Bone marrow (tissue), 2 donors: ENCODE measurements around the gene DAPL1.

Source experiments
- DNase-seq, 2 donors: peaks; one replicate each; lab custom pipeline; 2025; lab: John Stamatoyannopoulos, UW

DAPL1 gene

GRCh38 chr2:158795195-158795924 is at the start of gene DAPL1:
Gene DAPL1 (plus strand): TSS chr2:158795317. CDS start chr2:158795373, 56 bp downstream.
- DNase-seq: no peak

GRCh38 chr2:158745866-158746382 is 49.2 kb upstream of the DAPL1 start:
- no peak for DNase-seq

DNA sequence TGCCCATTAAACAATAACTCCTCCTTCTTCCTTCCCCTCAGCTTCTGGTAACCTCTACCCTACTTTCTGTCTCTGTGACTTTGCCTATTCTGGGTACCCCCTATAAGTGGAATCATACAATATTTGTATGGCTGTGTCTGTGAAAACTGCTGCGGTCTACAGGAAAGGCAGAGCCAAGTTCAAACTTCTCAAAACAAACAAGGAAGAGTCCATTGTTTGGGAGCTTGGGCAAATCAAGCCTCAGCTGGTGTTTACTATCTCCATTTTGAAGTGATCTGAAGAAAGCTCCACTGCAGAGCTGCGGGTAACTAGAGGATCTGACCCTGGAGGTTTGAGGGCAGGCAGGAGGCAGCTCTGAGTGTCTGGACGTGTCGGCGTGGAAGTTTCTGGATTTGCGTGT is 48.6 kb upstream of the DAPL1 start:
- DNase-seq: no peak

GRCh38 chr2:158747281-158747680 is 47.8 kb upstream of the DAPL1 start:
- no peak for DNase-seq

- DNase-seq: no peak
These were observed 46.1 kb upstream of the DAPL1 start for GRCh38 chr2:158748926-158749590.

DNA sequence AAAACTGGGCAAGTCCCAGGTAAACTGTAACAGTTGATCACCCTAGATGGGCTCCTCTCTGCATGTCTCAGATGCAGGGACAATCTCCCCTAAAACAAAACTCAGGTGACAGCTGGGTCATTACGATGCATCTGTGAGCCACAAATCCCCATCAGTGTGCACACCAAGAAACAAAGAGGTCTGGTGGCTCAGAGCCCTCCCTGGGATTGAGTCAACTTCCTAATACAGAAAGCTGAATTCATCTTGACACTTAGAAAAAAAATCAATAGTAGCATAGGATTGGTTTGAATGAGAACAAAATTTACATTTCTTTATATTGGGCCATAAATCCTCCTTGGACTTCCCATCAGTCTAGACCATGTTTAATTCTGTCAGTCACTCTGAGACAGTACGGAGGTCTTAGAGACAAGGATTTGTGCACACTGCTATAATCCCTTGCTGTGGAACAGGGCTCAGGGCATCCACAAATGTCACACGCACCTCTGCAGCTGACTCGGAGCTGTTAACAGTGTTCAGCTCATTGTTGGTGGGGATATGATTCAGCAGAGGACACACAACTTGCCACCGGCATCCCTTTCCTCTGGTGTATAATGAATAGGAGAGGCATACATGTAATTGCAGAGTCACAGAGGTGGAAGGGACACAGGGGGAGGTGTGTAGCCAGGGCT is 44.5 kb upstream of the DAPL1 start:
- no peak for DNase-seq

DNA sequence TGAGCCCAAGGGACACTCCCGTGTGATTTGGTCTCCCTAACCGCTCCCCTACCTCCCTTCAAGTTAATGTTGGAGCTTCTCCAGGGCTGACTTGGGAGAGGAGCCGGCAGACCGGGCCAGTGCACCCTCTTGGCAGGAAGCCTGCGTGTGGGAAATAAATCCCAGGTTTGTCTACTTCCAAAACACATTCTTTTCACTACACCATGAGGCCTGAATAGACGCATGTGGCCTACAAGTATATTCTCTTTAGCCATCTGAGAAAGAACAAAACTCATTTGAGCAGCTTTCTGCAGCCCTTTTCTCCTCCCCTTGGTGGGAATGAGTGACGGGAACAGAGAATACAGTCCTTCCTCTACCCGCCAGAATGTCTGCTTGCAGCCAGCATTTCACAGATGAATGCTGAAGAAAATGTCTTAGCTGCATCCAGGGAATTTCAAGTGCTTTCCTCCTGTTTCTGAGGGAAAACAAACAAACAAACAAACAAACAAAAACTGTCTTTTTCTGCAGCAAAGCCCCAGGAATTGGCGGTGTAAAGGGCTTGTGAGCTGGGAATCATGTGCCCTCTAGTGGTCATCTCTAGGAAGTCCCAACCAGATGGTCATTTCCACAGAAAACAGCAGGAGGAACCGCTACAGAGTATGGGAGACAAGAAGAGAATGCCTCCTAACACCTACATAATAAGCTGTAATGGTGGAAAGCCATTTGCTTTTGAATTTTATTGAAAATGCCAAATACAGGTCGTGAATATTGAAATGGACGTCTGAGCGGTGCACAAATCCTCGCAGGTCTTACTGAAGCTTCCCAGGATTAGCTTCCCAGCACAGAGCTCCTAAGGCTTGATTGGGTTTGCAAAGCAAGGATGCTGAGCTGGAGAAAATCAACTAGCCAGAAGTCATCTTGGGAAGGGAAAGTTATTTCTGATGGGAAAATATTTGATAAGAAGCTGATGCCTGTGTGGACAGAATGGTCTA is 41.2 kb upstream of the DAPL1 start:
- DNase-seq: peak in 1 of 2 donors; percentile 16

- DNase-seq: no peak
These were observed 39.6 kb upstream of the DAPL1 start for GRCh38 chr2:158755310-158756087.

GRCh38 chr2:158756331-158756730 is 38.8 kb upstream of the DAPL1 start:
- DNase-seq: no peak

GRCh38 chr2:158756976-158757375 is 38.1 kb upstream of the DAPL1 start:
- no peak for DNase-seq

GRCh38 chr2:158760887-158761286 is 34.2 kb upstream of the DAPL1 start:
- DNase-seq: no peak

DNA sequence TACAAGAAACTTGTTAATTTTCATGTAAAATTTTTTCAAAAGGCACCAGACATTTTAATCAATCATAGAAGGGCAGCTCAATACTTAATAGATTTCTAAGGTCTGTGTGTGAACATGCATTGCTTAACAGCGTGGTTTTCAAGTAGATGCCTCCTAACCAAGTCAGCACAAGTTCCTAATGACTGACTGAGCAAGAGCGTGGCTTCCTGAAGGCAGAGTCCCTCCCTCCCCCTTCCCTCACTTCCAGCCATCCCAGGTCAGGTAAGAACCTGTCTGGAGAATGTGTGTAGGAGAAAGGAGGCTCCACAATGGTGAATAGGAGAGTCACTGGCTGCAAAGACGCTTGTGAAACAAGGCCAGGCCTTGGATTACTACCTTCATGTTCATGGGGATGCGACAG is 33.5 kb upstream of the DAPL1 start:
- DNase-seq: no peak

GRCh38 chr2:158762336-158762735 is 32.8 kb upstream of the DAPL1 start:
- DNase-seq: no peak

- no peak for DNase-seq
These were observed 28.6 kb upstream of the DAPL1 start for GRCh38 chr2:158766524-158766923.

DNA sequence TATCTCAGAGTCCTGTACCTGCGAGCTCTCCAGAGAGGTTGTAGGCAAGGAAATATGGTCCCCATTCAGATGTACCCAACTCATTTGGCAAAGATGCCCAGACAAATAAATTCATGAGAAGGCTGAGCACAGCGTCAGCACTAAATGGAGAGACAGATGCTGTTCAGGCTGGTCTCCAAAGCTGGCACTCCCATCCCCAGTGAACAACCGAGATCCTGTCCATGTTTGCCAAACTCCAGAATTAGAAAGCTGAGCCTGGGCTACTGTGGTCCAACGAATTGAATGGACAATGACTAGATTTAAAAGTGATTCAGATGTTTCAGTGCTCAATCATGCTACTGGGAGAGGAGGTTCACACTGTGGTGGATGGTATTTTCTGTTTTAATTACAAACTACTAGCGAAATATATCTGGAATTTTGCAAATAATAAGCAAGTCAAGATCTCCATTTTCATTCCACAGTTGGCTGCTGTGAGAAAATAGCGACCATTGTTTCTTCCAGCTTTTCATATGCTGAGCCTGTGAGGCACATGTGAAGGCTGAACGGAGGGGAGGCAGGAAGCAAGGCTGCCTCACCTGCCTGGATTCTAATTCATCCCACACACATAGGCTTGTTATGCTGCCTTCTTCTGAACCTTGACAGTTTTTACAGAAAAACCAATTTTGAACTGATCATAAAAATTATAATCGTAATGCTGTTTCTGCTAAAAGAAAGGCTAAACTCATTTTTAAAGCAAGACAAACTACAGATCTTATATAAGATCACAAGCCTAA is 22.6 kb upstream of the DAPL1 start:
- DNase-seq: no peak

GRCh38 chr2:158773121-158773520 is 22.0 kb upstream of the DAPL1 start:
- DNase-seq: no peak

GRCh38 chr2:158774681-158775080 is 20.4 kb upstream of the DAPL1 start:
- no peak for DNase-seq

GRCh38 chr2:158775273-158776027 is 19.7 kb upstream of the DAPL1 start:
- no peak for DNase-seq

DNA sequence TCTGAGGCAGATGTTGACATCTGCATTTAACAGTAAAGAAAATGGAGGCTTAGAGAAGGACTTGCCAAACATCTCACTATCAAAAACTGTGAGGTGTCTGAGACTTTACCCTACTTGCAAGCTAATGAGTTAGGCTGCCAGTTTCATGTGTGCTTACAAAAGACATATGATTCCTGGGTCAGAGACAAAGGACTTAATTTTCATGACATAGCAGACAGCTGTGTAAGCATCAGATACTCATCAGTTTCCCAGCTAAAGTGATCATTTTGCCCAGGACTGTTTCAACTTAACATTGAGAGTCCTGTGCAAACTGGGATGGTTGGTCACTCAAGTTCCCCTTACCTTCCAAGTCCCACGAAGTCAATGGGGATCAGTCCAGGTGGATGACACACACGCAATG is 18.9 kb upstream of the DAPL1 start:
- no peak for DNase-seq
